WTC11 (cell line): ENCODE data around the gene IPO8. TPM values are rescaled to one million over a fixed set of nuclear protein-coding genes. Genes with fewer than 3 reads are reported as not detected.

ENCODE experiments used
- ATAC-seq: fragments of 200-7000 bp; cut with Tn5 transposase; 2 replicates; pipeline ENCODE4 v1.10.0; 2021; ENCODE audit warnings: mild to moderate bottlenecking, moderate library complexity
- CTCF ChIA-PET: fragments of 300-600 bp; sonication (Branson Sonifier 250); formaldehyde crosslinking; loops from one replicate; lab custom pipeline; 2021; ENCODE audit warnings: antibody characterized with exemption; lab: Charles Lee
- POLR2A ChIA-PET: fragments of 350-600 bp; sonication (Branson Sonifier 250); formaldehyde crosslinking; loops from one replicate; lab custom pipeline; 2021; ENCODE audit warnings: antibody characterized with exemption; lab: Charles Lee
- DNase-seq: peaks from one replicate; pipeline ENCODE4 v3.0.0; 2021; ENCODE audit warnings: low spot score
- H3K27ac Mint-ChIP-seq: 2 replicates; pipeline ENCODE4 v1.8.0; 2021; ENCODE audit warnings: mixed read lengths
- H3K27me3 Mint-ChIP-seq: 2 replicates; pipeline ENCODE4 v1.8.0; 2021; ENCODE audit warnings: low read depth, mild to moderate bottlenecking, moderate library complexity, mixed read lengths
- H3K36me3 Mint-ChIP-seq: 2 replicates; pipeline ENCODE4 v1.8.0; 2021; ENCODE audit warnings: mixed read lengths
- H3K4me1 Mint-ChIP-seq: 2 replicates; pipeline ENCODE4 v1.8.0; 2022; ENCODE audit warnings: mixed read lengths
- H3K4me3 Mint-ChIP-seq: 2 replicates; pipeline ENCODE4 v1.8.0; 2021; ENCODE audit warnings: mild to moderate bottlenecking, moderate library complexity, mixed read lengths
- H3K9me3 Mint-ChIP-seq: 2 replicates; pipeline ENCODE4 v1.8.0; 2021; ENCODE audit warnings: mixed read lengths
- CREB1 ChIP-seq: sonication (generic); formaldehyde crosslinking; IDR thresholded peaks from 2 replicates; pipeline ENCODE4 v1.8.0; 2023; ENCODE audit warnings: mild to moderate bottlenecking, missing genetic modification reagents
- ESRRA ChIP-seq: sonication (generic); formaldehyde crosslinking; IDR thresholded peaks from 2 replicates; pipeline ENCODE4 v1.8.1; 2022; ENCODE audit warnings: mild to moderate bottlenecking, missing genetic modification reagents, borderline replicate concordance
- FOXJ3 ChIP-seq: sonication (generic); formaldehyde crosslinking; IDR thresholded peaks from 2 replicates; pipeline ENCODE4 v1.9.0; 2021; ENCODE audit warnings: missing genetic modification reagents, mild to moderate bottlenecking, borderline replicate concordance
- GABPB1 ChIP-seq: sonication (generic); formaldehyde crosslinking; IDR thresholded peaks from 2 replicates; pipeline ENCODE4 v1.8.1; 2023; ENCODE audit warnings: mild to moderate bottlenecking, missing genetic modification reagents
- HMGXB4 ChIP-seq: sonication (generic); formaldehyde crosslinking; IDR thresholded peaks from 2 replicates; pipeline ENCODE4 v1.8.1; 2023; ENCODE audit warnings: mild to moderate bottlenecking, moderate library complexity, missing genetic modification reagents
- IRF2 ChIP-seq: sonication (generic); formaldehyde crosslinking; IDR thresholded peaks from 2 replicates; pipeline ENCODE4 v1.8.0; 2022; ENCODE audit warnings: low read depth, missing genetic modification reagents, borderline replicate concordance
- RORB ChIP-seq: fragments of 250-450 bp; sonication (Bioruptor Pico); IDR thresholded peaks from 2 replicates; pipeline ENCODE4 v1.9.0; 2021; ENCODE audit warnings: mild to moderate bottlenecking
- SMAD3 ChIP-seq: sonication (generic); formaldehyde crosslinking; IDR thresholded peaks from 2 replicates; pipeline ENCODE4 v1.8.0; 2022; ENCODE audit warnings: missing genetic modification reagents, mild to moderate bottlenecking, borderline replicate concordance
- SMAD4 ChIP-seq: sonication (generic); formaldehyde crosslinking; IDR thresholded peaks from 2 replicates; pipeline ENCODE4 v1.8.0; 2022; ENCODE audit warnings: mild to moderate bottlenecking, missing genetic modification reagents
- STAT6 ChIP-seq: sonication (generic); formaldehyde crosslinking; conservative IDR thresholded peaks from 2 replicates; pipeline ENCODE4 v1.8.1; 2023; ENCODE audit warnings: mild to moderate bottlenecking, low read depth, missing genetic modification reagents, moderate library complexity
- ZNF232 ChIP-seq: sonication (generic); formaldehyde crosslinking; IDR thresholded peaks from 2 replicates; pipeline ENCODE4 v1.8.0; 2022; ENCODE audit warnings: mild to moderate bottlenecking, missing genetic modification reagents
- ZNF281 ChIP-seq: sonication (generic); formaldehyde crosslinking; IDR thresholded peaks from 2 replicates; pipeline ENCODE4 v1.8.0; 2023; ENCODE audit warnings: mild to moderate bottlenecking, missing genetic modification reagents
- ZNF416 ChIP-seq: fragments of 250-450 bp; sonication (Bioruptor Pico); IDR thresholded peaks from 2 replicates; pipeline ENCODE4 v1.9.0; 2021; ENCODE audit warnings: mild to moderate bottlenecking, inconsistent platforms
- ZNF423 ChIP-seq: fragments of 250-450 bp; sonication (Bioruptor Pico); IDR thresholded peaks from 2 replicates; pipeline ENCODE4 v2.1.2; 2022; ENCODE audit warnings: mild to moderate bottlenecking, moderate library complexity
- ZNF671 ChIP-seq: fragments of 250-450 bp; sonication (Bioruptor Pico); IDR thresholded peaks from 2 replicates; pipeline ENCODE4 v1.8.0; 2021; ENCODE audit warnings: mild to moderate bottlenecking
- ZSCAN18 ChIP-seq: fragments of 250-450 bp; sonication (Bioruptor Pico); IDR thresholded peaks from 2 replicates; pipeline ENCODE4 v2.1.2; 2022; ENCODE audit warnings: mild to moderate bottlenecking, moderate library complexity
- total RNA-seq: library from RNA; stranded (reverse); gene quantifications from 3 replicates; pipeline ENCODE4 v1.2.3, GENCODE V29; 2021
- TF ChIP-seq, protein P1 (sequence below): sonication (generic); formaldehyde crosslinking; IDR thresholded peaks from 2 replicates; pipeline ENCODE4 v1.8.0; 2022; ENCODE audit warnings: mild to moderate bottlenecking, missing genetic modification reagents
- TF ChIP-seq, protein P2 (sequence below): fragments of 250-450 bp; sonication (Bioruptor Pico); IDR thresholded peaks from 2 replicates; pipeline ENCODE4 v1.9.0; 2021; ENCODE audit warnings: mild to moderate bottlenecking, borderline replicate concordance

The IPO8 gene
- total RNA-seq, 1 experiment from 2014 or later: 44.8 TPM

DNA sequence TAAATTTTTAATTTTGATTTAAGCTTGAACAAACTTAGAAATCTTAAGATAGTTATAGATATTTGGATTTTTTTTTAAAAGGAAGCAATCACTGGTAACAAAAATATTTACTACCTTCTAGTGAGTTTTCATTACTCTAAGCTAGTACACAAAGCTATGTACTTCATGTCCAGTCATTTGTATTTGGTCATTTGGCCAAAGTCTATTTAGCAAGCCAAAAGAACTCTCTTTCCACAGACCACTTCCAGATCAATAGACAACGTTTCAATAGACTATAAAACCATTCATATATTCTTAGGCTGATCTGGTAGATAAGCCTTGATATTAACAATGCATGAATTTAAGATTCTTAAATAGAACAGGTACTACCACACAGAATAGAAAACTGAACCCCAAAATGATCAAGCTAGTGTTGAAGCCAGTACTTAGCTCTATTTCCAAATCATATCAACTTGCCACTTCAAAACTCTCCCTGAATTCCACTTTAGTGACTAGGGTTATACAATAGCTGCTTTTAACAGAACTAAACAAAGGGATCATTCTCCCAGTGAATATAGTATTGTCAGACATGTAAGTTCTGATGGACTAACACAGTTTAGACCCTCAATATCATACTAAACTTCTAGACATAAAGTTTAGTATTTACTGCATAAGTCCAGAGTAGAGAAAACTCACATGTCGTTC is 37.4 kb upstream of the IPO8 start:
- ChIA-PET POLR2A (interaction anchor here (0.9 kb wide), 1 partner anchor 21 kb away, joined by 4 read pairs; no protein-coding TSS in a partner anchor), CTCF (interaction anchor here (1.4 kb wide), 1 partner anchor 38 kb away, joined by 4 read pairs; the partner anchor contains the start of gene IPO8)
- Mint-ChIP-seq H3K4me1 (no peaks in the 10 kb centered on the region), H3K27ac (no peak overlapping the region), H3K9me3 (no peaks in the 10 kb centered on the region), H3K36me3 (peaks cover 71% of the 10 kb centered on the region), H3K4me3 (no peak overlapping the region), H3K27me3 (no peaks in the 10 kb centered on the region)
- DNase-seq (no peak), ATAC-seq (no peak)
- TF ChIP-seq ZNF281 (CRISPR knock-in tag) (no peak), ZSCAN18 (CRISPR knock-in tag) (no peak), RORB (CRISPR knock-in tag) (no peak), GABPB1 (CRISPR knock-in tag) (no peak), CREB1 (CRISPR knock-in tag) (no peak)

DNA sequence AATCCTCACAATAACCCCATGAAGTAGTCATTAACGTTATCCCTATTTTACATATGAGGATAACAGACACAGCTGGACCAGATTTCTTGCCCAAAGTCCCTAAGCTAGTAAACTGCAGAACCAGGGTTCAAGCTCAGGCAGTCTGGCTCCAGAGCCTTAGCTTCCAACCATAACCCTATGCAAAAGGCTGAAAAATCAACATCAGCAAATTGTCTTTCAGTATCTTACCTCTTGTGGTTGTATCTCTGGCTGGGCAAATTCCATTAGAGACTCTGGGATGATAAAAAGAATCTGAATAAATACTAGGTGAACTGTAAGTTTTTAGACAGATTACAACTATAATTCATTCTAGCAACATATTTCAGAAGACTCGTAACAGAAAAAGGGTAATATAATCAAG is 34.3 kb upstream of the IPO8 start:
- no peak for DNase-seq
- CTCF ChIA-PET: no interaction called here
- Mint-ChIP-seq H3K9me3 (no peaks in the 10 kb centered on the region), H3K27me3 (no peaks in the 10 kb centered on the region), H3K27ac (no peak overlapping the region), H3K4me1 (no peaks in the 10 kb centered on the region), H3K4me3 (no peak overlapping the region), H3K36me3 (peaks cover 73% of the 10 kb centered on the region)
- POLR2A ChIA-PET: interaction anchor here (0.6 kb wide), 1 partner anchor 22 kb away, joined by 5 read pairs; no protein-coding TSS in a partner anchor
- ATAC-seq: no peak
- TF ChIP-seq ZNF423 (no peak), ZNF416 (no peak), IRF2 (CRISPR knock-in tag) (no peak), HMGXB4 (CRISPR knock-in tag) (no peak), SMAD3 (CRISPR knock-in tag) (no peak), SMAD4 (no peak), ZNF232 (CRISPR knock-in tag) (no peak), STAT6 (CRISPR knock-in tag) (no peak), FOXJ3 (CRISPR knock-in tag) (no peak), GABPB1 (CRISPR knock-in tag) (no peak), ZNF671 (CRISPR knock-in tag) (no peak), ESRRA (CRISPR knock-in tag) (no peak)
- TF ChIP-seq, protein P1, sequence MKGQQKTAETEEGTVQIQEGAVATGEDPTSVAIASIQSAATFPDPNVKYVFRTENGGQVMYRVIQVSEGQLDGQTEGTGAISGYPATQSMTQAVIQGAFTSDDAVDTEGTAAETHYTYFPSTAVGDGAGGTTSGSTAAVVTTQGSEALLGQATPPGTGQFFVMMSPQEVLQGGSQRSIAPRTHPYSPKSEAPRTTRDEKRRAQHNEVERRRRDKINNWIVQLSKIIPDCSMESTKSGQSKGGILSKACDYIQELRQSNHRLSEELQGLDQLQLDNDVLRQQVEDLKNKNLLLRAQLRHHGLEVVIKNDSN (CRISPR knock-in tag): no peak
- TF ChIP-seq, protein P2, sequence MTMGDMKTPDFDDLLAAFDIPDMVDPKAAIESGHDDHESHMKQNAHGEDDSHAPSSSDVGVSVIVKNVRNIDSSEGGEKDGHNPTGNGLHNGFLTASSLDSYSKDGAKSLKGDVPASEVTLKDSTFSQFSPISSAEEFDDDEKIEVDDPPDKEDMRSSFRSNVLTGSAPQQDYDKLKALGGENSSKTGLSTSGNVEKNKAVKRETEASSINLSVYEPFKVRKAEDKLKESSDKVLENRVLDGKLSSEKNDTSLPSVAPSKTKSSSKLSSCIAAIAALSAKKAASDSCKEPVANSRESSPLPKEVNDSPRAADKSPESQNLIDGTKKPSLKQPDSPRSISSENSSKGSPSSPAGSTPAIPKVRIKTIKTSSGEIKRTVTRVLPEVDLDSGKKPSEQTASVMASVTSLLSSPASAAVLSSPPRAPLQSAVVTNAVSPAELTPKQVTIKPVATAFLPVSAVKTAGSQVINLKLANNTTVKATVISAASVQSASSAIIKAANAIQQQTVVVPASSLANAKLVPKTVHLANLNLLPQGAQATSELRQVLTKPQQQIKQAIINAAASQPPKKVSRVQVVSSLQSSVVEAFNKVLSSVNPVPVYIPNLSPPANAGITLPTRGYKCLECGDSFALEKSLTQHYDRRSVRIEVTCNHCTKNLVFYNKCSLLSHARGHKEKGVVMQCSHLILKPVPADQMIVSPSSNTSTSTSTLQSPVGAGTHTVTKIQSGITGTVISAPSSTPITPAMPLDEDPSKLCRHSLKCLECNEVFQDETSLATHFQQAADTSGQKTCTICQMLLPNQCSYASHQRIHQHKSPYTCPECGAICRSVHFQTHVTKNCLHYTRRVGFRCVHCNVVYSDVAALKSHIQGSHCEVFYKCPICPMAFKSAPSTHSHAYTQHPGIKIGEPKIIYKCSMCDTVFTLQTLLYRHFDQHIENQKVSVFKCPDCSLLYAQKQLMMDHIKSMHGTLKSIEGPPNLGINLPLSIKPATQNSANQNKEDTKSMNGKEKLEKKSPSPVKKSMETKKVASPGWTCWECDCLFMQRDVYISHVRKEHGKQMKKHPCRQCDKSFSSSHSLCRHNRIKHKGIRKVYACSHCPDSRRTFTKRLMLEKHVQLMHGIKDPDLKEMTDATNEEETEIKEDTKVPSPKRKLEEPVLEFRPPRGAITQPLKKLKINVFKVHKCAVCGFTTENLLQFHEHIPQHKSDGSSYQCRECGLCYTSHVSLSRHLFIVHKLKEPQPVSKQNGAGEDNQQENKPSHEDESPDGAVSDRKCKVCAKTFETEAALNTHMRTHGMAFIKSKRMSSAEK (CRISPR knock-in tag): no peak
